Calu3 (cell line): ENCODE results near the gene DMD. TPM values are rescaled to one million over a fixed set of nuclear protein-coding genes. Genes with fewer than 3 reads are reported as not detected.

Source experiments
- BruUV-seq: library from RNA; stranded (reverse); fragments of 400-500 nt; replicated peaks from 2 replicates; lab custom pipeline; 2021; lab: Mats Ljungman, UMichigan
- CTCF ChIA-PET: fragments of 300-600 bp; sonication (Branson Sonifier 250); formaldehyde crosslinking; loops from one replicate; lab custom pipeline; 2022; ENCODE audit warnings: antibody characterized with exemption; lab: Charles Lee
- DNase-seq: peaks from one replicate; pipeline ENCODE4 v3.0.0; 2022
- H3K27ac Mint-ChIP-seq: one replicate; pipeline ENCODE4 v1.8.0; 2022; ENCODE audit warnings: mixed read lengths; ENCODE audit not compliant: unreplicated experiment
- H3K27me3 Mint-ChIP-seq: one replicate; pipeline ENCODE4 v1.8.0; 2022; ENCODE audit warnings: mixed read lengths; ENCODE audit not compliant: unreplicated experiment
- H3K36me3 Mint-ChIP-seq: one replicate; pipeline ENCODE4 v1.8.0; 2022; ENCODE audit warnings: mild to moderate bottlenecking, moderate library complexity, mixed read lengths; ENCODE audit not compliant: insufficient read depth, unreplicated experiment
- H3K4me1 Mint-ChIP-seq: one replicate; pipeline ENCODE4 v1.8.0; 2022; ENCODE audit warnings: mild to moderate bottlenecking, low read depth, mixed read lengths; ENCODE audit not compliant: unreplicated experiment
- H3K4me3 Mint-ChIP-seq: one replicate; pipeline ENCODE4 v1.8.0; 2022; ENCODE audit warnings: mild to moderate bottlenecking, low read depth, moderate library complexity, mixed read lengths; ENCODE audit not compliant: unreplicated experiment
- H3K9me3 Mint-ChIP-seq: one replicate; pipeline ENCODE4 v1.8.0; 2022; ENCODE audit warnings: low read depth, mixed read lengths; ENCODE audit not compliant: unreplicated experiment
- intact Hi-C: fragments of 100-400 bp; cut with micrococcal nuclease; formaldehyde crosslinking; loops from one replicate; pipeline ENCODE4 v1.10.0; 2022; ENCODE audit not compliant: unreplicated experiment
- total RNA-seq: library from RNA; stranded (reverse); gene quantifications from 2 replicates; pipeline ENCODE4 v1.2.3, GENCODE V29; 2022
- TF ChIP-seq, protein P1 (sequence below): fragments of 200-600 bp; IDR thresholded peaks from one replicate; pipeline ENCODE4 v1.8.0; 2022; ENCODE audit warnings: antibody characterized with exemption; ENCODE audit not compliant: unreplicated experiment

Gene DMD
- total RNA-seq, 1 experiment from 2014 or later = 11.6 TPM

GRCh38 chrX:33160273-33160672, 51.1 kb downstream of the DMD start:
- Mint-ChIP-seq H3K36me3 (no peaks in the 10 kb centered on the region), H3K27ac (no peak overlapping the region), H3K4me1 (no peaks in the 10 kb centered on the region), H3K27me3 (no peaks in the 10 kb centered on the region), H3K9me3 (peaks cover 2% of the 10 kb centered on the region), H3K4me3 (no peak overlapping the region)
- TF ChIP-seq, protein P1, sequence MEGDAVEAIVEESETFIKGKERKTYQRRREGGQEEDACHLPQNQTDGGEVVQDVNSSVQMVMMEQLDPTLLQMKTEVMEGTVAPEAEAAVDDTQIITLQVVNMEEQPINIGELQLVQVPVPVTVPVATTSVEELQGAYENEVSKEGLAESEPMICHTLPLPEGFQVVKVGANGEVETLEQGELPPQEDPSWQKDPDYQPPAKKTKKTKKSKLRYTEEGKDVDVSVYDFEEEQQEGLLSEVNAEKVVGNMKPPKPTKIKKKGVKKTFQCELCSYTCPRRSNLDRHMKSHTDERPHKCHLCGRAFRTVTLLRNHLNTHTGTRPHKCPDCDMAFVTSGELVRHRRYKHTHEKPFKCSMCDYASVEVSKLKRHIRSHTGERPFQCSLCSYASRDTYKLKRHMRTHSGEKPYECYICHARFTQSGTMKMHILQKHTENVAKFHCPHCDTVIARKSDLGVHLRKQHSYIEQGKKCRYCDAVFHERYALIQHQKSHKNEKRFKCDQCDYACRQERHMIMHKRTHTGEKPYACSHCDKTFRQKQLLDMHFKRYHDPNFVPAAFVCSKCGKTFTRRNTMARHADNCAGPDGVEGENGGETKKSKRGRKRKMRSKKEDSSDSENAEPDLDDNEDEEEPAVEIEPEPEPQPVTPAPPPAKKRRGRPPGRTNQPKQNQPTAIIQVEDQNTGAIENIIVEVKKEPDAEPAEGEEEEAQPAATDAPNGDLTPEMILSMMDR = no peak
- intact Hi-C loops = no loop called here
- CTCF ChIA-PET = no interaction called here
- no TSS peak for BruUV-seq
- DNase-seq = no peak

DNA sequence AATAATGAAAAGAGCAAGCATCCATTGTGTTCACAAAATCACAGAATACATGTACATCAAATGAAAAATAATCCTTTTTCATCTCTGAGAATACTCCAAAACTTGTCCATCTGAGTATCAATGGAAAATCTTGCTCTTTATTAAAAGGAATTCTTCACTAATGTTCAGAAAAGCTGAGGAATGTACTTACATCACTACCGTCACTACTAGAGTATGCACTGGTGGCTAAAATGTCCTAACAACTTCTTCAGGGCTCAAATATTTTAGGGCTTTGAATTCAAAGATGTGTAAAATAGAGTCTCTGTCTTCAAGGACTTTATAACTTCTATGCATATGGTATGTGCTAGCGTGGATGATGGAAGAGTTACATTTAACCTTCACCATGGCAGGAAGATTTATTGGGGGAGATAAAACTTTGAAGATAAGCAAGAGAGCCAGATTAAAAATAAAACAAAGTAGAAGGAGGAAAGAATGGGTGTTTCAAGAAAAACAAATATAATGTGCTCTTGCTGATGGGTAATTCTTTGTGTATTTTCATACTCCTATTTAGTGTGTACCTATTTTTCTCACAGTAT, 55.1 kb downstream of the DMD start:
- H3K27ac Mint-ChIP-seq = no peak overlapping the region
- H3K27me3 Mint-ChIP-seq = no peaks in the 10 kb centered on the region
- H3K9me3 Mint-ChIP-seq = peaks cover 2% of the 10 kb centered on the region
- H3K36me3 Mint-ChIP-seq = no peaks in the 10 kb centered on the region
- TF ChIP-seq, protein P1 = no peak
- intact Hi-C loops = no loop called here
- no peak overlapping the region for H3K4me3 Mint-ChIP-seq
- H3K4me1 Mint-ChIP-seq = no peaks in the 10 kb centered on the region
- CTCF ChIA-PET = no interaction called here
- no peak for DNase-seq
- BruUV-seq = no TSS peak

- DNase-seq = no peak
- peaks cover 2% of the 10 kb centered on the region for H3K9me3 Mint-ChIP-seq
- H3K27me3 Mint-ChIP-seq = no peaks in the 10 kb centered on the region
- TF ChIP-seq, protein P1 = no peak
- H3K36me3 Mint-ChIP-seq = no peaks in the 10 kb centered on the region
- no peak overlapping the region for H3K4me3 Mint-ChIP-seq
- BruUV-seq = no TSS peak
- CTCF ChIA-PET = no interaction called here
- H3K27ac Mint-ChIP-seq = no peak overlapping the region
- no peaks in the 10 kb centered on the region for H3K4me1 Mint-ChIP-seq
- intact Hi-C loops = no loop called here
Measured at GRCh38 chrX:33149580-33149979, 61.8 kb downstream of the DMD start.

- no peak overlapping the region for H3K27ac Mint-ChIP-seq
- intact Hi-C loops = no loop called here
- DNase-seq = no peak
- no peaks in the 10 kb centered on the region for H3K36me3 Mint-ChIP-seq
- H3K4me3 Mint-ChIP-seq = no peak overlapping the region
- no peaks in the 10 kb centered on the region for H3K27me3 Mint-ChIP-seq
- no TSS peak for BruUV-seq
- no peaks in the 10 kb centered on the region for H3K4me1 Mint-ChIP-seq
- CTCF ChIA-PET = no interaction called here
- H3K9me3 Mint-ChIP-seq = peaks cover 2% of the 10 kb centered on the region
- TF ChIP-seq, protein P1 = no peak
Measured at GRCh38 chrX:33149085-33149484, 62.3 kb downstream of the DMD start.
